Heart left ventricle (tissue), 13 donors: Measurements from ENCODE around the gene CDK1.

Source experiments
- POLR2A ChIP-seq, 2 donors: fragments of 450-650 bp; IDR thresholded peaks; one replicate each; pipeline ENCODE4 v1.6.1; 2017; ENCODE audit warnings: antibody characterized with exemption in 2 of 2, mild to moderate bottlenecking in 2 of 2, moderate library complexity in 2 of 2
- TF ChIP-seq, protein P1 (sequence below), 12 donors: fragments of 200-600 bp; sonication (generic) in 4 of 12; IDR thresholded peaks; one replicate each; pipeline versions ENCODE4 v1.5.0 to v1.8.0; 2018 to 2022; ENCODE audit warnings: antibody characterized with exemption in 12 of 12, mild to moderate bottlenecking in 5 of 12
- donor health status: ischemic (EF 13 %, LVEDD 7.1; RV severe dilation, severe dysfunction).
- donor health status: DM: no; HTN: yes; CAD: no.
- donor health status: DM: no; HTN: no; CAD: no.
- donor health status: ischemic (EF 25% LVEDD 6.9; RV normal size, moderate dysfunction).
- donor health status: ischemic (EF 25% LVEDD 5.7; RV mildly dilated, moderate dysfunction).
- donor health status: ischemic (EF 35%, LVEDD 5.7; RV mildly dilated, moderate dysfunction).
- donor health status: nonischemic (EF 11% LVEDD 7.7; RV severe dilation, severe dysfunction).
- donor health status: DM: yes; HTN: yes; CAD: no.
- donor health status: PGD.
- donor health status: ischemic (EF 29% LVEDD 5.4; RV normal size, mild dysfunction).
- donor health status: nonischemic (EF 23%, LVEDD 6.1; RV moderate dilation, normal function).

DNA sequence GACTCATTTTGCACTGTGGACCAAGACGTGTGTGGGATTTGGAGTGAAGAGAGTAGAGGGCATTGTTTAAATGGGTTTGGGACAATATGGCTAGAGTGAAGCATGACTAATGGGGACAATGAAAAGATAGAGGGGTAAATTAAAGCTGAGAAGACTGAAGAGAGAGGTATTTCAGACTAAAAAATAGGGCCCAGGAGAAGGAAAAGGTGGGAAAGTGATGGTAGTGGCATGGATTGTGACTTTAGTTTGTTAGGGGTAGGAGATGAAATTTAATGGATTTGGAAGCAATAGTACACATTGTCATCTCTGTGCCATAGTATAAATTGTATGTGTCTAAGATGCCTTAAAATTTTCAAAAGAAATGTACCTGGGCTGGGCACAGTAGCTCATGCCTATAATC, 18.2 kb downstream of the CDK1 start:
- TF ChIP-seq, protein P1, sequence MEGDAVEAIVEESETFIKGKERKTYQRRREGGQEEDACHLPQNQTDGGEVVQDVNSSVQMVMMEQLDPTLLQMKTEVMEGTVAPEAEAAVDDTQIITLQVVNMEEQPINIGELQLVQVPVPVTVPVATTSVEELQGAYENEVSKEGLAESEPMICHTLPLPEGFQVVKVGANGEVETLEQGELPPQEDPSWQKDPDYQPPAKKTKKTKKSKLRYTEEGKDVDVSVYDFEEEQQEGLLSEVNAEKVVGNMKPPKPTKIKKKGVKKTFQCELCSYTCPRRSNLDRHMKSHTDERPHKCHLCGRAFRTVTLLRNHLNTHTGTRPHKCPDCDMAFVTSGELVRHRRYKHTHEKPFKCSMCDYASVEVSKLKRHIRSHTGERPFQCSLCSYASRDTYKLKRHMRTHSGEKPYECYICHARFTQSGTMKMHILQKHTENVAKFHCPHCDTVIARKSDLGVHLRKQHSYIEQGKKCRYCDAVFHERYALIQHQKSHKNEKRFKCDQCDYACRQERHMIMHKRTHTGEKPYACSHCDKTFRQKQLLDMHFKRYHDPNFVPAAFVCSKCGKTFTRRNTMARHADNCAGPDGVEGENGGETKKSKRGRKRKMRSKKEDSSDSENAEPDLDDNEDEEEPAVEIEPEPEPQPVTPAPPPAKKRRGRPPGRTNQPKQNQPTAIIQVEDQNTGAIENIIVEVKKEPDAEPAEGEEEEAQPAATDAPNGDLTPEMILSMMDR (IDR thresholded peaks at IDR 0.05) = no peak
- no peak for TF ChIP-seq POLR2A (IDR thresholded peaks at IDR 0.05)
